ENCODE data around the gene EGF.

Gene EGF

GRCh38 chr4:109998867-109999584 lies 86.3 kb downstream of the EGF start:
- Histone ChIP-seq H2BK5ac (ENCODE audit: low read depth, low read length, poor library complexity, severe bottlenecking) (no peak overlapping the region), H3K4me3 (ENCODE audit: insufficient read depth in 1 of 2, low read depth in 1 of 2, low read length in 2 of 2) (no peak overlapping the region), H3K4ac (ENCODE audit: low read depth in 1 of 2, low read length in 2 of 2) (no peak overlapping the region), H4K8ac (ENCODE audit: low read length) (no peak overlapping the region), H2AK5ac (ENCODE audit: low read length, severe bottlenecking) (no peak overlapping the region), H3K27me3 (ENCODE audit: control insufficient read depth in 1 of 2, insufficient read depth in 1 of 2, low read length in 2 of 2) (peaks cover 0 to 4% of the 10 kb centered on the region in 2 experiments), H2BK120ac (ENCODE audit: low read depth, low read length) (no peak overlapping the region), H3K4me2 (ENCODE audit: low read length, poor library complexity, severe bottlenecking) (no peak overlapping the region), H3K23ac (ENCODE audit: low read length in 2 of 2) (no peak overlapping the region), H3K4me1 (ENCODE audit: control insufficient read depth, insufficient read depth, low read depth, low read length) (peaks cover 2% of the 10 kb centered on the region), H2BK15ac (ENCODE audit: low read depth, poor library complexity, severe bottlenecking) (no peak overlapping the region), H3K9me3 (ENCODE audit: control insufficient read depth, low read length) (no peaks in the 10 kb centered on the region), H3K9ac (ENCODE audit: low read length) (no peak overlapping the region), H3K18ac (ENCODE audit: low read depth in 1 of 2, low read length in 2 of 2) (no peak overlapping the region), H2BK12ac (ENCODE audit: low read length in 2 of 2) (no peak overlapping the region), H4K91ac (ENCODE audit: low read length) (no peak overlapping the region), H2AFZ (ENCODE audit: low read depth, low read length) (no peak overlapping the region), H3K27ac (ENCODE audit: low read length, poor library complexity, severe bottlenecking) (no peak overlapping the region), H3K36me3 (ENCODE audit: control insufficient read depth in 1 of 2, insufficient read depth in 2 of 2, low read depth in 1 of 2, low read length in 2 of 2) (no peaks in the 10 kb centered on the region), H3K79me1 (replicated peaks; ENCODE audit: low read length, poor library complexity, severe bottlenecking) (no peaks in the 10 kb centered on the region), H3K14ac (ENCODE audit: low read length in 2 of 2) (no peak overlapping the region)
- WGBS = 72% methylated on average over 2 of the region's 3 CpGs
- peak; percentile 73 for DNase-seq

GRCh38 chr4:109999585-109999912 lies 86.9 kb downstream of the EGF start:
- Histone ChIP-seq H3K9ac (ENCODE audit: low read length) (no peak overlapping the region), H4K8ac (ENCODE audit: low read length) (peak overlapping the region; percentile 19), H3K4ac (ENCODE audit: low read depth in 1 of 2, low read length in 2 of 2) (no peak overlapping the region), H3K36me3 (ENCODE audit: control insufficient read depth in 1 of 2, insufficient read depth in 2 of 2, low read depth in 1 of 2, low read length in 2 of 2) (no peaks in the 10 kb centered on the region), H3K4me3 (ENCODE audit: insufficient read depth in 1 of 2, low read depth in 1 of 2, low read length in 2 of 2) (no peak overlapping the region), H2BK15ac (ENCODE audit: low read depth, poor library complexity, severe bottlenecking) (no peak overlapping the region), H2AK5ac (ENCODE audit: low read length, severe bottlenecking) (no peak overlapping the region), H3K4me1 (ENCODE audit: control insufficient read depth, insufficient read depth, low read depth, low read length) (peaks cover 2% of the 10 kb centered on the region), H4K91ac (ENCODE audit: low read length) (no peak overlapping the region), H3K27me3 (ENCODE audit: control insufficient read depth in 1 of 2, insufficient read depth in 1 of 2, low read length in 2 of 2) (no peaks in the 10 kb centered on the region), H3K23ac (ENCODE audit: low read length in 2 of 2) (no peak overlapping the region), H3K79me1 (replicated peaks; ENCODE audit: low read length, poor library complexity, severe bottlenecking) (no peaks in the 10 kb centered on the region), H3K14ac (ENCODE audit: low read length in 2 of 2) (no peak overlapping the region), H2BK120ac (ENCODE audit: low read depth, low read length) (no peak overlapping the region), H3K4me2 (ENCODE audit: low read length, poor library complexity, severe bottlenecking) (no peak overlapping the region), H2BK5ac (ENCODE audit: low read depth, low read length, poor library complexity, severe bottlenecking) (no peak overlapping the region), H3K27ac (ENCODE audit: low read length, poor library complexity, severe bottlenecking) (no peak overlapping the region), H3K9me3 (ENCODE audit: control insufficient read depth, low read length) (no peaks in the 10 kb centered on the region), H2AFZ (ENCODE audit: low read depth, low read length) (no peak overlapping the region), H2BK12ac (ENCODE audit: low read length in 2 of 2) (no peak overlapping the region), H3K18ac (ENCODE audit: low read depth in 1 of 2, low read length in 2 of 2) (no peak overlapping the region)
- 88% methylated on average over 9 of the region's 9 CpGs for WGBS
- no peak for DNase-seq

GRCh38 chr4:110002326-110002725 lies 89.6 kb downstream of the EGF start:
- H3K23ac ChIP-seq (ENCODE audit: low read length in 2 of 2) = no peak overlapping the region
- no peaks in the 10 kb centered on the region for H3K79me1 ChIP-seq (replicated peaks; ENCODE audit: low read length, poor library complexity, severe bottlenecking)
- H3K18ac ChIP-seq (ENCODE audit: low read depth in 1 of 2, low read length in 2 of 2) = no peak overlapping the region
- no peak overlapping the region for H4K91ac ChIP-seq (ENCODE audit: low read length)
- H3K4me3 ChIP-seq (ENCODE audit: insufficient read depth in 1 of 2, low read depth in 1 of 2, low read length in 2 of 2) = no peak overlapping the region
- no peak overlapping the region for H2AK5ac ChIP-seq (ENCODE audit: low read length, severe bottlenecking)
- H2BK120ac ChIP-seq (ENCODE audit: low read depth, low read length) = no peak overlapping the region
- H3K4me1 ChIP-seq (ENCODE audit: control insufficient read depth, insufficient read depth, low read depth, low read length) = peaks cover 2% of the 10 kb centered on the region
- WGBS = 100% methylated on average over 2 of the region's 3 CpGs
- no peak overlapping the region for H3K9ac ChIP-seq (ENCODE audit: low read length)
- no peak overlapping the region for H3K4me2 ChIP-seq (ENCODE audit: low read length, poor library complexity, severe bottlenecking)
- no peak overlapping the region for H2AFZ ChIP-seq (ENCODE audit: low read depth, low read length)
- no peaks in the 10 kb centered on the region for H3K9me3 ChIP-seq (ENCODE audit: control insufficient read depth, low read length)
- no peak overlapping the region for H3K27ac ChIP-seq (ENCODE audit: low read length, poor library complexity, severe bottlenecking)
- H3K14ac ChIP-seq (ENCODE audit: low read length in 2 of 2) = no peak overlapping the region
- H2BK15ac ChIP-seq (ENCODE audit: low read depth, poor library complexity, severe bottlenecking) = no peak overlapping the region
- no peaks in the 10 kb centered on the region for H3K36me3 ChIP-seq (ENCODE audit: control insufficient read depth in 1 of 2, insufficient read depth in 2 of 2, low read depth in 1 of 2, low read length in 2 of 2)
- H3K27me3 ChIP-seq (ENCODE audit: control insufficient read depth in 1 of 2, insufficient read depth in 1 of 2, low read length in 2 of 2) = no peaks in the 10 kb centered on the region
- H2BK12ac ChIP-seq (ENCODE audit: low read length in 2 of 2) = no peak overlapping the region
- H4K8ac ChIP-seq (ENCODE audit: low read length) = no peak overlapping the region
- H2BK5ac ChIP-seq (ENCODE audit: low read depth, low read length, poor library complexity, severe bottlenecking) = no peak overlapping the region
- DNase-seq = no peak
- H3K4ac ChIP-seq (ENCODE audit: low read depth in 1 of 2, low read length in 2 of 2) = no peak overlapping the region

- no peak overlapping the region for H3K18ac ChIP-seq (ENCODE audit: low read depth in 1 of 2, low read length in 2 of 2)
- no peak overlapping the region for H2AFZ ChIP-seq (ENCODE audit: low read depth, low read length)
- no peak overlapping the region for H3K9ac ChIP-seq (ENCODE audit: low read length)
- H4K91ac ChIP-seq (ENCODE audit: low read length) = no peak overlapping the region
- no peak overlapping the region for H3K14ac ChIP-seq (ENCODE audit: low read length in 2 of 2)
- H2BK5ac ChIP-seq (ENCODE audit: low read depth, low read length, poor library complexity, severe bottlenecking) = no peak overlapping the region
- H3K23ac ChIP-seq (ENCODE audit: low read length in 2 of 2) = no peak overlapping the region
- H3K9me3 ChIP-seq (ENCODE audit: control insufficient read depth, low read length) = no peaks in the 10 kb centered on the region
- no peaks in the 10 kb centered on the region for H3K36me3 ChIP-seq (ENCODE audit: control insufficient read depth in 1 of 2, insufficient read depth in 2 of 2, low read depth in 1 of 2, low read length in 2 of 2)
- no peak overlapping the region for H2BK15ac ChIP-seq (ENCODE audit: low read depth, poor library complexity, severe bottlenecking)
- no peak overlapping the region for H3K4me2 ChIP-seq (ENCODE audit: low read length, poor library complexity, severe bottlenecking)
- H4K8ac ChIP-seq (ENCODE audit: low read length) = no peak overlapping the region
- H3K4ac ChIP-seq (ENCODE audit: low read depth in 1 of 2, low read length in 2 of 2) = no peak overlapping the region
- no peak overlapping the region for H2BK12ac ChIP-seq (ENCODE audit: low read length in 2 of 2)
- no peaks in the 10 kb centered on the region for H3K79me1 ChIP-seq (replicated peaks; ENCODE audit: low read length, poor library complexity, severe bottlenecking)
- H3K4me1 ChIP-seq (ENCODE audit: control insufficient read depth, insufficient read depth, low read depth, low read length) = peaks cover 2% of the 10 kb centered on the region
- no peak for DNase-seq
- no peak overlapping the region for H2AK5ac ChIP-seq (ENCODE audit: low read length, severe bottlenecking)
- no peak overlapping the region for H3K4me3 ChIP-seq (ENCODE audit: insufficient read depth in 1 of 2, low read depth in 1 of 2, low read length in 2 of 2)
- no peak overlapping the region for H3K27ac ChIP-seq (ENCODE audit: low read length, poor library complexity, severe bottlenecking)
- H2BK120ac ChIP-seq (ENCODE audit: low read depth, low read length) = no peak overlapping the region
- no peaks in the 10 kb centered on the region for H3K27me3 ChIP-seq (ENCODE audit: control insufficient read depth in 1 of 2, insufficient read depth in 1 of 2, low read length in 2 of 2)
- 92% methylated on average over 6 of the region's 6 CpGs for WGBS
Measured at GRCh38 chr4:110003401-110004187, 90.9 kb downstream of the EGF start.

Measured in mesenchymal stem cell (in vitro differentiated cells and primary cell).